Thoracic aorta (tissue), 2 donors: ENCODE measurements around the gene MTOR. TPM values are rescaled to one million over a fixed set of nuclear protein-coding genes. Genes with fewer than 3 reads are reported as not detected.
"Not testable (repeated sequence)": the region's sequence is repeated elsewhere in the genome, so short reads cannot be mapped to it uniquely, and the experiment has no call there.

Experiments used
- ATAC-seq: fragments of 150-250 bp; one replicate; pipeline ENCODE4 v1.8.0; 2017; ENCODE audit warnings: low read depth; ENCODE audit not compliant: insufficient number of reproducible peaks, low FRiP score
- DNase-seq: peaks from one replicate; pipeline ENCODE4 v3.0.0-alpha.2; 2020; ENCODE audit warnings: low spot score
- H3K27ac ChIP-seq, 2 donors: fragments of 200-600 bp; sonication (generic); 1 replicate in 1 of 2; 2 replicates in 1 of 2; pipeline ENCODE4 v1.5.1; 2016; ENCODE audit warnings: mild to moderate bottlenecking in 2 of 2, moderate library complexity in 2 of 2
- H3K27me3 ChIP-seq: fragments of 200-600 bp; sonication (generic); replicated peaks from 2 replicates; pipeline ENCODE4 v1.6.0; 2016; ENCODE audit warnings: mild to moderate bottlenecking; ENCODE audit not compliant: insufficient read depth
- H3K36me3 ChIP-seq: fragments of 200-600 bp; sonication (generic); one replicate; pipeline ENCODE4 v1.5.1; 2016
- H3K4me1 ChIP-seq, 2 donors: fragments of 200-600 bp; sonication (generic); 1 replicate in 1 of 2; 2 replicates in 1 of 2; pipeline versions ENCODE4 v1.5.1 to v1.6.0; 2016; ENCODE audit warnings: low read depth in 2 of 2, mild to moderate bottlenecking in 1 of 2; ENCODE audit not compliant: control insufficient read depth in 1 of 2
- H3K4me3 ChIP-seq: fragments of 200-600 bp; sonication (generic); 2 replicates; pipeline ENCODE4 v1.5.1; 2016; ENCODE audit warnings: mild to moderate bottlenecking
- H3K9me3 ChIP-seq: fragments of 200-600 bp; sonication (generic); 2 replicates; pipeline ENCODE4 v1.5.1; 2016
- total RNA-seq, 2 donors: library from RNA; depleted of rRNA; stranded (reverse); fragments of >200 nt; gene quantifications; one replicate each; pipeline versions ENCODE4 v1.1.0 to v1.2.3, GENCODE V29; 2016
- TF ChIP-seq, protein P1 (sequence below): fragments of 200-600 bp; sonication (generic); IDR thresholded peaks from one replicate; pipeline ENCODE4 v1.5.1; 2019; ENCODE audit warnings: antibody characterized with exemption

Gene MTOR
- total RNA-seq, 2 donors from 2014 or later = 37.5 to 48.7 TPM

DNA sequence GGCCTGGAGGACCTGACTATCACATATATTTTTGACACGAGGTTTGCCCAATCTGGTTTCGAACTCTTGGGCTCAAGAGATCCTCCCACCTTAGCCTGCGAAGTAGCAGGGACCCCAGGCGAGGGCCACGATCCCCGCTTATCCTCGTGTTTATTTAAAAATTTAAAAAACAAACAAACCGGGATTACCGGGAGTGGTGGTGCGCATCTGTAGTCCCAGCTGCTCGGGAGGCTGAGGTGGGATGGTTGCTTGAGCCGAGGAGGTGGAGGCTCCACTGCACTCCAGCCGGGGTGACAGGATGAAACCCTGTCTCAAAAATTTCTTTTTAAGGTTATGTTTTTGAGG is 162.2 kb downstream of the MTOR start:
- no peaks in the 10 kb centered on the region for H3K9me3 ChIP-seq
- peak overlapping the region; percentile 63 to 74 for H3K27ac ChIP-seq
- H3K36me3 ChIP-seq = peaks cover 11% of the 10 kb centered on the region
- H3K4me1 ChIP-seq = peaks cover 12 to 16% of the 10 kb centered on the region in 2 donors
- no peak for ATAC-seq
- H3K27me3 ChIP-seq = no peaks in the 10 kb centered on the region
- TF ChIP-seq, protein P1, sequence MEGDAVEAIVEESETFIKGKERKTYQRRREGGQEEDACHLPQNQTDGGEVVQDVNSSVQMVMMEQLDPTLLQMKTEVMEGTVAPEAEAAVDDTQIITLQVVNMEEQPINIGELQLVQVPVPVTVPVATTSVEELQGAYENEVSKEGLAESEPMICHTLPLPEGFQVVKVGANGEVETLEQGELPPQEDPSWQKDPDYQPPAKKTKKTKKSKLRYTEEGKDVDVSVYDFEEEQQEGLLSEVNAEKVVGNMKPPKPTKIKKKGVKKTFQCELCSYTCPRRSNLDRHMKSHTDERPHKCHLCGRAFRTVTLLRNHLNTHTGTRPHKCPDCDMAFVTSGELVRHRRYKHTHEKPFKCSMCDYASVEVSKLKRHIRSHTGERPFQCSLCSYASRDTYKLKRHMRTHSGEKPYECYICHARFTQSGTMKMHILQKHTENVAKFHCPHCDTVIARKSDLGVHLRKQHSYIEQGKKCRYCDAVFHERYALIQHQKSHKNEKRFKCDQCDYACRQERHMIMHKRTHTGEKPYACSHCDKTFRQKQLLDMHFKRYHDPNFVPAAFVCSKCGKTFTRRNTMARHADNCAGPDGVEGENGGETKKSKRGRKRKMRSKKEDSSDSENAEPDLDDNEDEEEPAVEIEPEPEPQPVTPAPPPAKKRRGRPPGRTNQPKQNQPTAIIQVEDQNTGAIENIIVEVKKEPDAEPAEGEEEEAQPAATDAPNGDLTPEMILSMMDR = no peak
- no peak for DNase-seq
- H3K4me3 ChIP-seq = peak overlapping the region; percentile 94

DNA sequence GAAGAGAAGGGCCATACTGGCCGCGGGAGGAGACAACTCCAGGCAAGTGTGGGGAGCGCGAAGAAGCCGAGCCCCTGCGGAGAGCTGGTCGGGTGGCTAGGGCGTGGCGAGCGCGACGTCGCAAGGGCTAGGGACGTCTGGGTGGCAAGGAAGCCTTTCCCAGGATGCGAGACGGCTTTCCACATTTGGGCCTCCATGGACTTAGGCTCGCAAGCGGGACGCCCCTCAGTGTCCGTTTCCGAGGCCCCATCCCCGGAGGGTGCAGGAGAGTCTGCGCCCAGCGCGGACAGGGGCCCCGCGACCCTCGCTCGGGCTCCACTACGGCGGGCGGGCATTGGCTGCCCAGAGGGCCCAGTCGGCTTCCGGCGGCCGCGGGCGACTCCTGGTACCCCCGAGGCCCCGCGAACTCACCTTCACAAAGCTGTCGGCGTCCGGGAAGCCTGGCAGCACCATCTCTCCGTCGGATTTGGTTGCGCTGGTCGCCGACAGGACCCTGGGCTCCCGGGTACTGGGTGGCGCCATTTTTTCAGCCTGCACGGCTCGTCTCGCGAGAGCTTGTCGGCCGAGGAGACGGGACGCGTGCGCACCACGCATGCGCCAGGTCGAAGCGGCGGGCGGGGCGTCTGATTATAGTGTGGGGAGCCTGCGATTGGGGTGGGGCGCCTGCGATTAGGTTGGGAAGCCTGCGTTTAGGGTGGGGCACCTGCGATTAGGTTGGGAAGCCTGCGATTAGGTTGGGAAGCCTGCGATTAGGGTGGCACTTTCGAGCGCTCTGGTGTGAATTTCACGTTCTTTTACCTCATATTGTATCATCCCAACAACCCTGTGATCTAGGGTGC is 162.8 kb downstream of the MTOR start, which contains the start of gene EXOSC10:
Gene EXOSC10 (minus strand): TSS at position 560 of the 839 bp plus-strand sequence. CDS start 38 bp downstream, at position 522.
- H3K9me3 ChIP-seq = no peaks in the 10 kb centered on the region
- peaks cover 12 to 16% of the 10 kb centered on the region in 2 donors for H3K4me1 ChIP-seq
- H3K36me3 ChIP-seq = peaks cover 17% of the 10 kb centered on the region
- H3K27ac ChIP-seq = peak within 1 kb of the TSS; percentile 63 to 74
- TF ChIP-seq, protein P1 = no peak
- peak; percentile 81 for DNase-seq
- ATAC-seq = peak; percentile 87
- H3K27me3 ChIP-seq = no peaks in the 10 kb centered on the region
- peak within 1 kb of the TSS; percentile 94 for H3K4me3 ChIP-seq

DNA sequence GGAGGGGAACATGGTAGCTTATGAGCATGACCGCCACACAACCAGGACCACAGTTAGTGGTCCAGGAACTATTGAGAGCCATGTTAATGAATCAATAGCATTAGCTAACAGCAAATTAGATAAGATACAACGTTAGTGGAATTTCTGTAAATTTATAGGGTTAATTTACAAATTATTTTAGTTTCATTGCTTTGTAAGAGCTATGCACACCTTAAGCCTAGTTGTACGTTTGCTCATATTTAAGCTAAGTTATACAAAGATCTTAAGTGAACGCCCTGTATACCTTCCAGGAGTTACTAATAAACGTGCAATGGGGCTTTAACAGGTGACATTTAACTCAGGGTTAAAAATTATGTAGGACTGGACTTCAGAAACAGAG is 163.4 kb downstream of the MTOR start:
- peaks cover 12 to 16% of the 10 kb centered on the region in 2 donors for H3K4me1 ChIP-seq
- H3K9me3 ChIP-seq = no peaks in the 10 kb centered on the region
- H3K27me3 ChIP-seq = no peaks in the 10 kb centered on the region
- ATAC-seq = no peak
- TF ChIP-seq, protein P1 = no peak
- H3K4me3 ChIP-seq = peak overlapping the region; percentile 94
- DNase-seq = no peak
- H3K27ac ChIP-seq = peak overlapping the region; percentile 63 to 74
- H3K36me3 ChIP-seq = peaks cover 22% of the 10 kb centered on the region

DNA sequence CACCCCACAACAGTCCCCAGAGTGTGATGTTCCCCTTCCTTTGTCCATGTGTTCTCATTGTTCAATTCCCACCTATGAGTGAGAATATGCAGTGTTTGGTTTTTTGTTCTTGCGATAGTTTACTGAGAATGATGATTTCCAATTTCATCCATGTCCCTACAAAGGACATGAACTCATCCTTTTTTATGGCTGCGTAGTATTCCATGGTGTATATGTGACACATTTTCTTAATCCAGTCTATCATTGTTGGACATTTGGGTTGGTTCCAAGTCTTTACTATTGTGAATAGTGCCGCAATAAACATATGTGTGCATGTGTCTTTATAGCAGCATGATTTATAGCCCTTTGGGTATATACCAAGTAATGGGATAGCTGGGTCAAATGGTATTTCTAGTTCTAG is 178.6 kb downstream of the MTOR start:
- H3K4me3 ChIP-seq, ATAC-seq, DNase-seq, H3K9me3 ChIP-seq, H3K4me1 ChIP-seq, H3K27me3 ChIP-seq, H3K27ac ChIP-seq: not testable (repeated sequence)
- H3K36me3 ChIP-seq = peaks cover 53% of the 10 kb centered on the region

DNA sequence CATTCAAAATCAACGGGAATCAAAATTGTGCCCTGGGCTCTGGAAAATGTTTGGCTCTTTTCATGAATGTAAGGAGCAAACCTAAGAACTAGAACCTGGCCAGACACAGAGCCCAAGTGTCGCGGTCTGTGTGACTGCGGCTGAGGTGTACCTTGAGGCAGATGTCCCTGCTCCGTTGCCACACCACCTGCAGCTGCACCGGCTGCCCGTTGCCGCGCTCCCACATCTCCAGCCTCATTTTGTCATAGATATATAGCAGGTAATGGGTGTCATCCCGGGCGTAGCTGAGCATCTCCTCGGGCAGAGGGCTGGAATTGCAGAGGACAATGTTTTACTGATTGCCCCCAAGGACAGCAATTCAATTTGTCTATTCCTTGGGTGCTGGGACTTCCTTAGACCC is 181.4 kb downstream of the MTOR start:
- TF ChIP-seq, protein P1 = no peak
- Histone ChIP-seq H3K9me3 (no peaks in the 10 kb centered on the region), H3K4me1 (peaks cover 0 to 9% of the 10 kb centered on the region in 2 donors), H3K36me3 (peaks cover 60% of the 10 kb centered on the region), H3K27ac (no peak overlapping the region), H3K4me3 (no peak overlapping the region), H3K27me3 (no peaks in the 10 kb centered on the region)
- ATAC-seq (no peak), DNase-seq (no peak)
